ENCODE data around the gene MYL4.
"Not testable (repeated sequence)": the region's sequence is repeated elsewhere in the genome, so short reads cannot be mapped to it uniquely, and the experiment has no call there.

MYL4 gene

DNA sequence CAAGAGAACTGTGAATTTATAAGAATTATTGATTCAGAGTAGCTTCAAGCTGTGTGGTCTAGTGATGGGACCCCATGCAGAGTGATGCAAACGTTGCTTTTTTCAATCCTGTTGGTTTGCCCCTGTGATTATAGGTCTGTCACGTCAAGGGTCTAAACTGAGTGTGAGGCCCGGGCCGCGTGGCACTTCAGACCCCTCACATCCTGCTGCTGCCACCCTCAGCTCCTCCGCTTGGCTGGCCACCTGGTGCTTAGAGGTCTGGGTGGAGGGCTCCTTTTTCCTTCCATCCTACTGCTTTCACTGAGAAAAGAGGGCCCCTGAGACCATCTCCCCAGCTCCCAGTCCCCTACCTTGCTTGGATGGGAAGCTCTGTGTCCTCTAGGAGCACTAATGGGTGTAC lies 12.0 kb downstream of the MYL4 start:
- no peak for DNase-seq (ENCODE audit: low read depth)

DNA sequence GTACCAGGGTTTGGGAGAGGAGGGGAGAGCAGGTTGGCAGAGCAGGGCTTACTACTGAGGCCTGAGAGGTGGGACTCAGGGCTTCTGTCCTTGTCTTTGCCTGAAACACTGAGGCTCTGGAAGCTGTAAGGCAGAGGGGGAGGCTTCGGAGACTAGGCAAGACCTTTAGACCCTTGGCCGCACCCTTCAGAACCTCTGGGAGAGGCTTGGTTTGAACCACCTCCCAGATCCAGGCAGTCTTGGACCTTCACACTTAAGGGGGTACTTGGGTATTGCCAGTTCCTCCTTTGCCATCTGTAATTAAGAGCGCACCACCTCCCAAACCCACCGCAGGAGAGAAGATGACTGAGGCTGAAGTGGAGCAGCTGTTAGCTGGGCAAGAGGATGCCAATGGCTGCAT lies 12.9 kb downstream of the MYL4 start:
- DNase-seq (ENCODE audit: low read depth), result no peak

DNA sequence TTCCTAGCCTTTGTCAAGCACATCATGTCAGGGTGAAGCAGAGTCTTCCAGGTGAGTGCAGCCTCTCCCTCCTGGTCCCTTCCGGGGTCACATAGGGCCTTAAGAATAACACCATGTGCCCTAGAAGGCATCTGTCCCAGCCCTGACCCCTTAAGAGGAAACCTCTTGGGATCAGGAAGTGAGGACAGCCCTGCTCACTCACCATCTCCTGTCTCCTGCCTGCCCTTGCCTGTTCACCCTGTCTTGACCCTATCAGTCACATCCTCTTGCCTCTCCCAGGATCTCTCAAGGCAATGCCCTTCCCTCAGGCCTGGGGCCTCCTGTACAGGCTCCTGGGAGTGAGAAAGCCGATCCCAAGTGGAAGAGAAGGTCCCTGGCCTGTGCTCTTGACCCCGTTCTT lies 13.9 kb downstream of the MYL4 start:
- no peak for DNase-seq (ENCODE audit: low read depth)

DNA sequence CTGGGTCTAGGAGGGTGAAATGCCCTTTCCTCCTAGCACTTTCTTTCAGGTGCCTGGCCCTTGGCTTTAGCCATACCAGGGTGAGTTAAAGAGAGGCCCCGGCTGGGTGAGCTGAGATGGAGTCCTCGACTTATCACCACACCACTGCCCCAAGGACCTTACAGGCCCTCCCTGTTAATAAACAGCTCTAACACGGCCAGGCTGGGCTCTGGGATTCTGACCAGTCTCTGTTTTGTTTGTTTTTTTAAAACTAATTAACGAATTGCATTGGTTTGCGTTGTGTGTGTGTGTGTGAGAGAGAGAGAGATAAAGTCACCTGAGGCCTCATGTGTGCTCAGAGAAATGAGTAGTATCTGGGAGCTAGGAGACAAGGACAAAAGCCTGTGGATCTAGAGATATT lies 14.3 kb downstream of the MYL4 start:
- DNase-seq (ENCODE audit: low read depth), result no peak

DNA sequence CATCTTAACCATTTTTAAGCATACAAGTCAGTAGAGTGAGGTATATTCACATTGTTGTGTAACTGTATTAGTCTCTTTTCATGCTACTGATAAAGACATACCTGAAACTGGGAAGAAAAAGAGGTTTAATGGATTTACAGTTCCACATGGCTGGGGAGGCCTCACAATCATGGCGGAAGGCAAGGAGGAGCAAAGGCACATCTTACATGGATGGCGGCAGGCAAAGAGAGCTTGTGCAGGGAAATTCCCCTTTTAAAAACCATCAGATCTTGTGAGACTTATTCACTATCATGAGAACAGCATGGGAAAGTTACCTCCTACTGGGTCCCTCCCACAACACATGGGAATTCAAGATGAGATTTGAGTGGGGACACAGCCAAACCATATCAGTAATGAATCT lies 14.9 kb downstream of the MYL4 start:
- not testable (repeated sequence) for DNase-seq (ENCODE audit: low read depth)

DNA sequence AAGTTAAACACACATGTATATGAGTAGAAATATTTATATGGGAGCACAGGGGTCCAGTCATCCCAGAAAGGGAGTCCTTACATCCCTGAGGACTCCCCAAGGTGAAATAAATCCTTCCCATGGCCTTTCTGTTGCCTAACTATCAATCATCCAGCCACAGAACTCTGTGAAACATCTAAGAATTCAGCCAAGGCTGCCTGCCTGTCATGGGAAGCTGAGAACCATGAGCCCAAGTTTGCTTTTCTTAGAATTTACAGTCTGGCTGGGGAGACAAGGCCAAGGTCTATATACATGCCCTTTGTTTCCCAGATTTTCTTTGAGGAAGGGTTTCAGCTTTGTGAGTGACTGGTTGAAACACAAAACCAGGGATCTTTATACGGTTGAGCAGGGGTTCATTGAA lies 15.8 kb downstream of the MYL4 start:
- DNase-seq (ENCODE audit: low read depth), result no peak

DNA sequence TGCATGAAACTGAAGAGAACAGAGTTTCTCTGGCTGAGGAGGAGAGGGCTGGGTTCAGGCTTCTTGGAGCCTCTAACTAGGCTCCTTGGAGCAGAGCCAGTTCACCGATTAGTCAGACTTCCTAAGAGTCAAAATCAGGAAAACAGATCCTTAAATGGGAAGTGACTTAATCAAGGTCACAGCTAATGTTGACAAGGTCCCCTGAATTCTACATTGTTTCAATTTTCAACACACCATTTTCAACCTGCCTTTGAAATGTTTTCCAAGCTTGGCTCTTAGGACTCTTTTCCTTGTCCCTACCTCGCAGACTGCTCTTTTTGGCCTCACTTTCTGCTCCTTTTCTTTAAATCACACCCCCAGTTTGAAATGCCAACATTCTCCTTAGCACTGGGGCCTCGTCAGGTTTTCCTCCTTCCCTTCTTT lies 16.3 kb downstream of the MYL4 start:
- DNase-seq (ENCODE audit: low read depth), result no peak

DNA sequence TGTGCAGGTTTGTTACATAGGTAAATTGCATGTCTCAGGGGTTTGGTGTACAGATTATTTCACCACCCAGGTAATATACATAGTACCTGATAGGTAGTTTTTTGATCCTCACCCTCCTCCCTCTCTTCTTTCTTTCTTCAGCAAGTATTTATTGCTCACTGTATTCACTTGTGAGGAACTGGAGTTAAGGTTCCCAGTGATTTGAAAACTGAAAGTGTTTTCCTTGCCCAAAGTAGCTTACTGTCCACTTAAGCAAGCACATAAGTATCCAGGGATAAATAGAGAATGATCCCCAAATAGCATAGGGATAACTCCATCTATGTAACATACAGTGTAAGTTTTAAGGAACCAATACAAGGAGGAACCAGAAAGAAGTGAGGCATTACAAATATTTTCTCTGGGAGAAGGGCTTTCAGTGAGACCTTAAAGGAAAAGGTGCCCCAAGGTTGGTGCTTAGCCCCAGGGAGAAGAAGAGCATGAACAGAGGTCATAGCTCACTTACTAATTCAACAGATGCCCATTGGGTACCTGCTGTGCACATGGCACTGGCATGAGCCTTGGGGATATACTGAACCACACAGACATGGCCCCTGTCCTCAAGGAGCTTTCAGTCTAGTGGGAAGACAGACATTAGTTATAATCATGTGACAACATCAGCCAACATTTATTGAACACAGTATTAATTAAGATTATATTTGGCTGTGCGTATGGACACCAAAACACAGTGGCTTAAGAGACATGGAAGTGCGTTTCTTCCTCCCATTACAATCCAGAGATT lies 17.0 kb downstream of the MYL4 start:
- DNase-seq (ENCODE audit: low read depth), result no peak

DNA sequence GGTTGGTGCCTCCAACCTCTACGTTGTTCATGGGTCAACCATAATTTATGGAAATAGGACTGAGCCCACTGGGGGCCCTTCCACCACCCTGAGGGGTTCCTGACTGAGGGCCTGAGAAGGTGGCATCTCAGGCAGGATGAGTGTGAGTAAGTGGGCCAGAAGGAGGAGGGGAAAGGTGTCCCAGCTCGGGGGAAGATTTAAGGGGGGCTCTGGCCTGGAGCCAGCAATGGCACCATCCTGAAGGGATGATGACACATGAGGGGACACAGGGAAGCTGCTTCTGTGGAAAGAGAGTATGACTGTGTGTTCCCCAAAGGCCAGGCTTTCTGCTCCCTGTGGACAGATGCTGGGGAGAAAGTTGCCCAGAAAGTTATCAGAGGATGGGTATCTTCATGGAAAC lies 18.7 kb downstream of the MYL4 start:
- DNase-seq (ENCODE audit: low read depth), result no peak

DNA sequence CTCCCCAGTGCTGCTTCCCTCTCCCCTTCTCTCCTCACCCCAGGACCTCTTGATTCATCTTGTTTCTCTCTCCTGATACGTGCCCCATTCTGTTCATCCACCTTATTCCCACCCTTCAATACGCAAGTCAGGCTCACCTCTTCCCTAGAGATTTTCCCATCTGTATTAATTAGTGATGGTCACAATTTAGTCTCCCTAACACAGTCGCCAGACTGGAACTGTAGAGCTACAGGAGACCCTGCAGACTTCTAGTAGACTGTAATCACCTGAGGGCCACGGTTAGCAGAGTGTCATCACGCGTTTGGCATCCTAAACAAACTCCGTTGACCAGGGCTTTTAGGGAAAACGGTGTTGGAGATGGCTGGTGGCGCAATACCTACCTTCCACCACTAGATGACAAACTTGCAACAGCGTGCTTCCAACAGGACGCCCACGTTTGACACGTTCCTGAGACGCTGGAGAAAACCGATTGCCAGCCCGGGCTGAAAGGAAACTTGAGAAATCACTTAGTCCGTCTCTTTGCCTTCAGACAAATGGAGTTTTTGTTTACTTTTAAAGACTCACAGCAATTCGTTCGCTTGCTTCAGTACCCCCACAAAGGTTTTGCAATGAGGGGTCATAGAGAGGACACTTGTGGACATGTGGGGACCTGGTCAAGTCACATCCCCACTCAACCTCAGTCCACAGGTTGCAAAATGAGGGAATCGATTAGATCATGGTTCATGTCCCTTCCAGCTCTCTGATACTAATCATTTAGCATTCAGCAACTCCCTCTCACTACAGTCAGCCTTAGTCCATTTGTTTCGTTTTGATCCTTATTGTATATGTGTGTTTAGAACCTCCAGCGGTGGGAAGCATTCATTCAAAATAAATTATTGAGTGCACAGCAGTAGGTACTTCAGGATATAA lies 20.6 kb downstream of the MYL4 start:
- DNase-seq (ENCODE audit: low read depth), result no peak

DNA sequence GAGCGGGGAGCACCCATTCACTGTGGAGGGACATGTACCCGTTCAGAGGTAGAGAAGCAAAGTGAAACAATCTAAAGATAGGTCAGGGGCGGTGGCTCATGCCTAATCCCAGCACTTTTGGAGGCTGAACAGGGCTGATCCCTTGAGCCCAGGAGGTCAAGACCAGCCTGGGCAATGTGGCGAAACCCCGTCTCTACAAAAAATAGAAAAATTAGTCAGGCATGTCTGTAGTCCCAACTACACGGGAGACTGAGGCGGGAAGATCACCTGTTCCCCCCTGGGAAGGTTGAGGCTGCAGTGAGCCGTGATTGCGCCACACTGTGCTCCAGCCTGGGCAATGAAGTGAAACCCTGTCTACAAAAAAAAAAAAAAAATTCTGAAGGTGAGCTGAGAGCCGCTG lies 21.7 kb downstream of the MYL4 start:
- no peak for DNase-seq (ENCODE audit: low read depth)

DNA sequence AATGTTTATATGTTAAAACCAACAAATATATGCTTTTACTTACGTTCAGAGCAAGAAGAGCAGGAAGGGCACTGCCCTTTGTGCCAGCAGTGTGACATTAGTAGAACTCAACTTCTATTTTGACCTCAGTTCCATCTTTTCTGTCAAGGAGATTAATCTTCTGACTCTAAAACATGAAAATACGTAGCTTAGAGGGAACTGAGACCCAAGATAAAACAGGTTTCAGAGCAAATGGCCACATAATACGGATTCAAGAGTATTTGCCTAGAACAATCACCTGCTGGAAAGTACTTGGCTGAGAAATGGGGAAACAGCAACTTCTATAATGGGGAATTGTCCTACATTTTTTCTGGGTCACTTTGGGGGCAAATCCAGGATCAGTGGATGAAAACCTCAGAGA lies 22.2 kb downstream of the MYL4 start:
- no peak for DNase-seq (ENCODE audit: low read depth)

DNA sequence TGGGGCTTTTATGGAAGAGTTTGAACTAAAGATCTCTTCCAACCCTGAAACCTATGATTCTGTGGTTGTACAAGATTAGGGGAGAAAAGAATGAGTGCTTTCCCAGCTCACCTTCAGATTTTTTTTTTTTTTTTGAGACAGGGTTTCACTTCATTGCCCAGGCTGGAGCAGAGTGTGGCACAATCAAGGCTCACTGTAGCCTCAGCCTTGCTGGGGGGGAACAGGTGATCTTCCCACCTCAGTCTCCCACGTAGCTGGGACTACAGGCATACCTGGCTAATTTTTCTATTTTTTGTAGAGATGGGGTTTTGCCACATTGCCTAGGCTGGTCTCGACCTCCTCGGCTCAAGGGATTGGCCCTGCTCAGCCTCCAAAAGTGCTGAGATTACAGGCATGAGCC lies 22.7 kb downstream of the MYL4 start:
- no peak for DNase-seq (ENCODE audit: low read depth)

DNA sequence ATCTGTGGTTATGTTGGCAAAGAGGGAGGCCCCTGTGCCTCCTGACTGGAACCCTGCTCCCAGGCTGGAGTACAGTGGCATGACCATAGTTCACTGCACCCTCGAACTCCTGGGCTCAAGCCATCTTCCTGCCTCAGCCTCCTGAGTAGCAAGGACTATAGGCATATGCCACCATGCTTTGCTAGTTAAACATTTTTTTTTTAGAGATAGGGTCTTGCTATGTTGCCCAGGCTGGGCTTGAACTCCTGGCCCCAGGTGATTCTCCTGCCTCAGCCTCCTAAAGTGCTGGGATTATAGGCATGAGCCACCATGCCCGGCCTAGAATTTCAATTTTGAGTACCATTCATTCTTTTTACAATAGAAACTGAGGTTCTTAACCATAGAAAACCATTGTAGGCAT lies 23.3 kb downstream of the MYL4 start:
- no peak for DNase-seq (ENCODE audit: low read depth)

DNA sequence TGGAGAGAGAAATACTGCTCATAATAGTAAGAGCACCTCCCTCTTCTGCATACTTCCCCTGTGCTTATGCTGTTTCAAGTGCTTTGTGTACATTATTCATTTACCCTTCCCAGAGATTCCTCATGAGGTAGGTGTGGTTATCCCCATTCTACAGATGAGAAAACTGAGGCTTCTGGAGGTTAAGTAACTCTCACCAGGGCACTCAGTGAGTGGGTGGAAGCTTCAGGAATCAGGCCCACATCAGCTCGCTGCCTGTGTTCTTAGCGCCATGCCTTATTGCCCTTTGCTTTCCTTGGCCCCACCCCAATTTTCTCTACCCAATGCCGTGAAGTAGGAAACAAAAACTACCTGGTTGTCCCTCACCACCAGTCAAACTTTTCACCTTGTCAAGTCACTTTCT lies 26.4 kb downstream of the MYL4 start:
- no peak for DNase-seq (ENCODE audit: low read depth)

DNA sequence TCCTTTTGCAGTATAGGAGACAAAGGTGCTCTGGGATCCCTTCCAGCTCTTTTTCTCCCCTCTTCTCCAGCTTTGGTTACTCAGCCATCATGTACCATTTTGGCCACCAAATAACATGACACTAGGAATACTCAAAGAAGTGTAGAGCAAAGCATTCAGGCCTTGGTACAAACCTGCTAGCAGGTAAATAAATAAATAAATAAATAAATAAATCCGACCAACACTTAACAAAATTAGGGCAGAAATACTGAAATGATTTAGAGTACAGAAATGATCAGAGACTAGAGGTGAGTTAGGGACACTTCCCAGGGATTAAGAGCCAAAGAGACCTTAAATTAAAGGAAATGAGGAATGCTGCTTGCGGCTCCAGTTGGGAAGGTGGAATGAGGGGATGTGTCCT lies 26.8 kb downstream of the MYL4 start:
- DNase-seq (ENCODE audit: low read depth), result no peak

DNA sequence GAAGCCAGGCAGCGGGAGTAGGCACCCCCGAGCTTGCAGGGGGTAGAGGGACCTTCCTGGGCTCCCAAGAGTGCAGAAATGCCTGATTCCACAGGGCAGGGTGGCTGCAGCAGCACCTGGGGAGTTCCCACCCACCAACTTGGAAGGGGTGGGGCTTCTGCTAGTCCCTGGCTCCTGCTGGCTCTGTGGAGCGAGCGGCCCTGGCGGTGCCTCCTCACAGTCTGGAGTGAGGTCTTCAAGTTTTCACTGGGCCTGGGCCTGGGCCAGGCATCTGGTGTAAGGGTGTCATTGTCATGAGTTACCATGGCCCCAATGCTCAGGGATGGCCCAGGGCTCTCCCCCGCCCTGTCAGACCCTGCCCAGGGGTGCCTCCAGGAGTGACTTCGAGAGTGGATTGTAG lies 28.7 kb downstream of the MYL4 start:
- no peak for DNase-seq (ENCODE audit: low read depth)

DNA sequence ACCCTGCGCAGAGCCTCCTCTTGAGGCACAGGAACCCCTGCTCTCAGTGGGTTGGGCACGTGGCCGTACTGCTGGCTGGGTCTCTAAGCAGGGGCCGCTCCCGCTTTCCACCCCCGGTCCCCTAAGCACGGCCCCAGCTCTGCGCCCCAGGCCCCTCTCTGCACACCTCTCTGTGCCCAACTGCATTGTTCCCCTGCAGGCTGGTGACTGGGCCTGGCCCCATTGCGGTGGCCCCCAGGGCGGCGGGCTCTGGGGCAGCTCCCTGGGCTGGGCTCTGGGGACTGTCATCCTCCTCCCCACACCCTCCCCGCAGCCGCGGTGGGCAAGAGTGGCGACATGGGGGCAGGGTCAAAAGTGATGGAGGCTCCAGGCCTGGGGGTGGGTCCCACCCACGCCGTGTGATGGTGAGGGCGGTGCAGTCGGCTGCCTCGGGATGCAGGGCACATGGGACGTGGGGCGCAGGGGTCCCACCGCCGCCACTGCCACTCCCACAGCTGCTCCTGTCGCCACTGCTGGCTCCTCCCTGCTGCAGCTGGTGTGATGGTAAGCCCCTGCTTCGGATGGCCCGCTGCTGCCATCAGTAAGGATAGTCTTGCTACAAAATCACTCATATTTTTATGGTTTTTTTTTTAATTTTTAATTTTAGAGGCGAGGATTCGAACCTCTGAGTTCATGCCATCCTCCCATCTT lies 29.3 kb downstream of the MYL4 start:
- DNase-seq (ENCODE audit: low read depth), result no peak

DNA sequence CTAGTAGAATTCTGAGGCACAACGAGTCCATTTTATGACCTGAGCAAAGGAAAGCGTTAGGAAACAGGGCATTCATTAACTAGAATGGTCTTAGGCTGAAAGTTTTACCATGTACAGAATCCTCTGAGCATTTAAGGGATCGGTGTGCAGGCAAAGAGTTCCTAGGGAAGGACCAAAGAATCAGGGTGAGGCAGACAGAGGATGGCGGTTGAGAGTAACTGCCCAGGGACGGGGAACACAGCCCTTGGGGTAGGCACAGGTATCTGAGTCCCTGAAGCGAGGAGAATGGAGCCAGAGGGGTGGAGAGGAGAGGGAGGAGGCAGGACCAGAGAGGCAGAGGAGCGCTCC lies 30.4 kb downstream of the MYL4 start:
- DNase-seq (ENCODE audit: low read depth), result no peak

DNA sequence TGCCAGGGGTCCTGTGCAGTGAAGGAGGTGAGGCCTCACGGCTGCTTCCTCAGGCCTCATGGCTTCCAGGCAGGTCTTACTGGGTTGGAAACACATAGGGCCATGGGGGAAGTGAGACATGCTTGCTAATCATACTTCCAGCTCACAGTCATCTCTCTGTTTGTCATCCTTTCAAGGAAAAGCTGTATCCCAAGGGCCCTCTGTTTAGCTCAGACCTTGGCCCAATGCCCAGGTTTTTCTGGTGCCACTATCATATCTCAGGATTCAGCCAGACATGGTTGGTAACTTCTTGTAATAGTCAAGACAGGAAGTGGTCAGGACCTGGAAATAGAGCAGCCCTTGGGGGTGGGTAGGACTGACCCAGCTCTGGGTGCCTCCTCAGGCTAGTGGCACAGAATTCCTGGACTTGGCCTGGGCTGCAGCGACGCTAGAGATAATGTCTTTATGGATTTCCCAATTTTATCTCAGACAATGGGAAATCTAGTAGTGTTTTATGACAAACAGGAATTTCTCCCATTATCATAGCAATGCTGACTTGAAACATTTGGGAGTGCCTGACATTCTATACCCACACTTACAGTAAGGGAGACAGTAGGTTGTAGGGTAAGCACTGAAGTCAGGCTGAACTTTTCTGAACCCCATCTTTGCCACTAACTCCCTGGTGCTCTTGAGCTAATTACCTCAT lies 31.0 kb downstream of the MYL4 start:
- peak; percentile 95 for DNase-seq (ENCODE audit: low read depth)

DNA sequence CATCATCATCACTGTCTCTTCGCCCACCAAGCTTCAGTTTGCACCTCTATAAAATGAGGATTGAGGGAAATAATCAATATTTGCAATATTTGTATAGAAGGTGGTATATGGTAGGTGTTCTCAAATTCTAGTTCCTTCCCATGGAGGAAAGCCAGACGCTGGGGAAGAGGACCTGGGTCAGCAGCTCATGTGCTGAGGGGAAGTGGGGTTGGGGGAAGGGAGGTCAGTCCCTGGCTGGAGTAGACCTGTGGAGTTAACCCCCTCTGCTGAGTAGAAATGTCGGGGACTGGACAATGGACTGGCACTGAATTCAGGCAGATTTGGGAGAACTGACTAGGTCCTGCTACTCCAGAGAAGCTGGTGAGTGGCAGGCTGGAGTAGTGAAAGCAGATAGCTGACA lies 31.7 kb downstream of the MYL4 start:
- no peak for DNase-seq (ENCODE audit: low read depth)

DNA sequence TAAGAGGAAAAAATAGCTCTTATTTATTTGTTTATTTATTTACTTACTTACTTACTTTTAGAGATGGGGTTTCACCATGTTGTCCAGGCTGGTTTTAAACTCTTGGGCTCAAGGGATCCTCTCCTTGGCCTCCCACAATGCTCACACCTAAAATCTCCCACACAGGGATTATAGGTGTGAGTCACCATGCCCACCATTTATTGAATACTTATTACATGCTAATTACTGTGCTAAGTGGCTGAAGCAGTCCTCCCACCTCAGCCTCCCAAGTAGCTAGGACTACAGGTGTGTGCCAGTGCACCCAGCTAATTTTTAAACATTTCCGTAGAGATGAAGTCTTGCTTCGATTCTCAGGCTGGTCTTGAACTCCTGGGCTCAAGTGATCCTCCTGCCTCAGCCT lies 33.5 kb downstream of the MYL4 start:
- no peak for DNase-seq (ENCODE audit: low read depth)
